Umbilical cord (tissue), 2 donors: Measurements from ENCODE around the gene P2RX1. TPM values are rescaled to one million over a fixed set of nuclear protein-coding genes. Genes with fewer than 3 reads are reported as not detected.

ENCODE experiments used
- DNase-seq: peaks from one replicate; pipeline ENCODE4 v3.0.0-alpha.2; 2015; ENCODE audit warnings: low spot score
- total RNA-seq: library from RNA; depleted of rRNA; stranded (reverse); fragments of >200 nt; gene quantifications from one replicate; pipeline ENCODE4 v1.2.3, GENCODE V29; 2014; ENCODE audit warnings: low replicate concordance; ENCODE audit not compliant: insufficient read depth

The P2RX1 gene
- 44.5 TPM for total RNA-seq

GRCh38 chr17:3915995-3916696 lies at the start of gene P2RX1:
TSS of gene P2RX1 (minus strand) at chr17:3916465. CDS start at chr17:3916225, 240 bp downstream.
- DNase-seq, result peak; percentile 69

GRCh38 chr17:3965118-3965800 lies 49.0 kb upstream of the P2RX1 start:
- peak; percentile 77 for DNase-seq

- DNase-seq, result peak; percentile 32
These were observed 48.2 kb upstream of the P2RX1 start, which contains the start of gene ATP2A3 for GRCh38 chr17:3964203-3965117. TSS of gene ATP2A3 (minus strand) at chr17:3964437. CDS start at chr17:3964291, 146 bp downstream.

GRCh38 chr17:3963237-3964201 lies 47.3 kb upstream of the P2RX1 start:
- DNase-seq, result no peak

GRCh38 chr17:3962965-3963236 lies 46.6 kb upstream of the P2RX1 start:
- no peak for DNase-seq

GRCh38 chr17:3962217-3962964 lies 46.1 kb upstream of the P2RX1 start:
- no peak for DNase-seq

- no peak for DNase-seq
These were observed 45.3 kb upstream of the P2RX1 start for GRCh38 chr17:3961564-3962047.

GRCh38 chr17:3960764-3961163 lies 44.5 kb upstream of the P2RX1 start:
- no peak for DNase-seq

GRCh38 chr17:3959921-3960601 lies 43.8 kb upstream of the P2RX1 start:
- no peak for DNase-seq

GRCh38 chr17:3959295-3959899 lies 43.1 kb upstream of the P2RX1 start:
- no peak for DNase-seq

- DNase-seq, result peak; percentile 67
These were observed 41.7 kb upstream of the P2RX1 start for GRCh38 chr17:3957735-3958599.

- DNase-seq, result no peak
These were observed 40.7 kb upstream of the P2RX1 start for GRCh38 chr17:3956983-3957382.

GRCh38 chr17:3956327-3956957 lies 40.2 kb upstream of the P2RX1 start:
- no peak for DNase-seq

GRCh38 chr17:3955673-3955988 lies 39.4 kb upstream of the P2RX1 start:
- DNase-seq, result no peak

- no peak for DNase-seq
These were observed 38.9 kb upstream of the P2RX1 start for GRCh38 chr17:3954976-3955672.

GRCh38 chr17:3954086-3954485 lies 37.8 kb upstream of the P2RX1 start:
- DNase-seq, result no peak

- no peak for DNase-seq
These were observed 37.3 kb upstream of the P2RX1 start for GRCh38 chr17:3953542-3953941.
